PFSK-1 (cell line): ENCODE measurements around the gene NRG3.

Source experiments
- FOXP2 ChIP-seq: optimal IDR thresholded peaks from 2 replicates; pipeline ENCODE3; 2011; ENCODE audit warnings: borderline replicate concordance, control low read depth, inconsistent platforms; ENCODE audit not compliant: insufficient read depth; ENCODE audit errors: extremely low read length, extremely low read depth
- POLR2AphosphoS5 ChIP-seq: IDR thresholded peaks from 2 replicates; pipeline ENCODE4 v1.6.1; 2012; ENCODE audit warnings: low read depth, mild to moderate bottlenecking, control low read depth, low read length, moderate library complexity
- SIN3A ChIP-seq: IDR thresholded peaks from 2 replicates; pipeline ENCODE4 v1.6.1; 2012; ENCODE audit warnings: mild to moderate bottlenecking, low read length, moderate library complexity, borderline replicate concordance; ENCODE audit not compliant: insufficient read depth
- TAF1 ChIP-seq: IDR thresholded peaks from 2 replicates; pipeline ENCODE4 v1.6.1; 2012; ENCODE audit warnings: low read length, control low read depth, borderline replicate concordance; ENCODE audit not compliant: insufficient read depth
- TF ChIP-seq, protein P1 (sequence below), 2 experiments: IDR thresholded peaks; 2 replicates each; pipeline versions ENCODE4 v1.6.1 to v1.8.0; 2011 to 2012; ENCODE audit warnings: low read depth in 2 of 2, low read length in 2 of 2, control low read depth in 1 of 2, inconsistent platforms in 1 of 2, mild to moderate bottlenecking in 1 of 2, moderate library complexity in 1 of 2; ENCODE audit not compliant: insufficient read depth in 1 of 2

NRG3 gene

DNA sequence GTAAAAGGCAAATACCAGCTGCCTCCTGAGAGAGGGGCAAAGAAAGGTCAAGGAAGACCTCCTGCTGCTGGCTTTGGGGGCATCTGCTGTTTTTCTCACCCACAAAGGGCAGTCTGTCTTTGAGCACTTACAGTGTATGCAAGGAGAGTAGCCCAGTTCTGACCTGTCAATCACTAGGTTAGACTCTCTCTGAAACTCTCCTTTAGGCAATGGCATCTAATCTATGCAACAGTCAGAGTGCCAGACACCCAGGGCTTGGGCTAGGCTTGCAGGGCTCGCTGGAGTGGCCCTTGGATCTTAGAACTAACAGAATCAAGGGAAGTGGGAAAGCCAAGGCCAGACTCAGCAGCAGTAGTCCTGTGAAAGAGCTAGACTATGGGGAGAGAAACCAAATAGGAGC lies 522.9 kb downstream of the NRG3 start:
- TF ChIP-seq POLR2AphosphoS5 (no peak), SIN3A (no peak), TAF1 (no peak), FOXP2 (no peak)
- TF ChIP-seq, protein P1, sequence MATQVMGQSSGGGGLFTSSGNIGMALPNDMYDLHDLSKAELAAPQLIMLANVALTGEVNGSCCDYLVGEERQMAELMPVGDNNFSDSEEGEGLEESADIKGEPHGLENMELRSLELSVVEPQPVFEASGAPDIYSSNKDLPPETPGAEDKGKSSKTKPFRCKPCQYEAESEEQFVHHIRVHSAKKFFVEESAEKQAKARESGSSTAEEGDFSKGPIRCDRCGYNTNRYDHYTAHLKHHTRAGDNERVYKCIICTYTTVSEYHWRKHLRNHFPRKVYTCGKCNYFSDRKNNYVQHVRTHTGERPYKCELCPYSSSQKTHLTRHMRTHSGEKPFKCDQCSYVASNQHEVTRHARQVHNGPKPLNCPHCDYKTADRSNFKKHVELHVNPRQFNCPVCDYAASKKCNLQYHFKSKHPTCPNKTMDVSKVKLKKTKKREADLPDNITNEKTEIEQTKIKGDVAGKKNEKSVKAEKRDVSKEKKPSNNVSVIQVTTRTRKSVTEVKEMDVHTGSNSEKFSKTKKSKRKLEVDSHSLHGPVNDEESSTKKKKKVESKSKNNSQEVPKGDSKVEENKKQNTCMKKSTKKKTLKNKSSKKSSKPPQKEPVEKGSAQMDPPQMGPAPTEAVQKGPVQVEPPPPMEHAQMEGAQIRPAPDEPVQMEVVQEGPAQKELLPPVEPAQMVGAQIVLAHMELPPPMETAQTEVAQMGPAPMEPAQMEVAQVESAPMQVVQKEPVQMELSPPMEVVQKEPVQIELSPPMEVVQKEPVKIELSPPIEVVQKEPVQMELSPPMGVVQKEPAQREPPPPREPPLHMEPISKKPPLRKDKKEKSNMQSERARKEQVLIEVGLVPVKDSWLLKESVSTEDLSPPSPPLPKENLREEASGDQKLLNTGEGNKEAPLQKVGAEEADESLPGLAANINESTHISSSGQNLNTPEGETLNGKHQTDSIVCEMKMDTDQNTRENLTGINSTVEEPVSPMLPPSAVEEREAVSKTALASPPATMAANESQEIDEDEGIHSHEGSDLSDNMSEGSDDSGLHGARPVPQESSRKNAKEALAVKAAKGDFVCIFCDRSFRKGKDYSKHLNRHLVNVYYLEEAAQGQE (IDR thresholded peaks at IDR 0.05; ENCODE audit: insufficient read depth in 1 of 2, low read depth in 2 of 2, low read length in 2 of 2), result no peak

DNA sequence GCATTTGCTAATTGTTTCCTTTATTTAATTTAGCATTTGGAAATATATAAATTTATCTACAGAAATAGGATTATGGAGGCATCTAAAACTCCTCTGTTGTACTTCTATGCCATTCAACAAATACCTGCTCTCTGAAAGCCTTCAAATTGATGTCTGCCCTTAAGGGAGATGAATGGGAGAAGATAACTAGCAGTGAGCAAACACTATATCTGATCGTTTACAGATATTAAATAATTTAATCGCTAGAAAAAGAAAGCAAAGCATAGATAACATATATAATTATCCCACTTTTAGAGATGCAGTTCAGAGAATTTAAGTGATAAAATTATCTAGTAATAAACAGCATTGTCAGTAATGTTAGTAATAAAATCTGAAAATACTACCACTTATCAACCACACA lies 524.9 kb downstream of the NRG3 start:
- no peak for TF ChIP-seq POLR2AphosphoS5
- TF ChIP-seq TAF1, result no peak
- no peak for TF ChIP-seq SIN3A
- TF ChIP-seq, protein P1 (IDR thresholded peaks at IDR 0.05; ENCODE audit: insufficient read depth in 1 of 2, low read depth in 2 of 2, low read length in 2 of 2), result no peak
- no peak for TF ChIP-seq FOXP2

DNA sequence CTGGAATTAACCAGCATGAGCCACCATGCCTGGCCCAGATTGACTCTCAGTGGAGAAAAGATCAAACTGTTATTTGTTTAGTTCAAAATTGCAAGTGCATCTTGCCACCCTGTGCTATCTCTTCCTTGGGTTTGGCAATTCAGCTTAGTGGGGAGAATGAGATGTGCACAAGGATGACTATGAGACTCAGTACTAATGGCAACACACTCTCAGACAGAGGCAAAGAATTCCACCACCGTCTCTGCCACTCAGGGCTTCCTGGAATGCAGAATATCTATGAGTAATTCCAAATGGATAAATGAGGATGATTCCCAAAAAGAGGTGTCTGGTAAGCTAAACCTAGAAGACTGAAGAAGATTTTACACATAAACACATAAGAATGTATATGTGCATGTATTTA lies 525.8 kb downstream of the NRG3 start:
- TF ChIP-seq, protein P1 (IDR thresholded peaks at IDR 0.05; ENCODE audit: insufficient read depth in 1 of 2, low read depth in 2 of 2, low read length in 2 of 2), result no peak
- TF ChIP-seq SIN3A (no peak), TAF1 (no peak), POLR2AphosphoS5 (no peak), FOXP2 (no peak)

DNA sequence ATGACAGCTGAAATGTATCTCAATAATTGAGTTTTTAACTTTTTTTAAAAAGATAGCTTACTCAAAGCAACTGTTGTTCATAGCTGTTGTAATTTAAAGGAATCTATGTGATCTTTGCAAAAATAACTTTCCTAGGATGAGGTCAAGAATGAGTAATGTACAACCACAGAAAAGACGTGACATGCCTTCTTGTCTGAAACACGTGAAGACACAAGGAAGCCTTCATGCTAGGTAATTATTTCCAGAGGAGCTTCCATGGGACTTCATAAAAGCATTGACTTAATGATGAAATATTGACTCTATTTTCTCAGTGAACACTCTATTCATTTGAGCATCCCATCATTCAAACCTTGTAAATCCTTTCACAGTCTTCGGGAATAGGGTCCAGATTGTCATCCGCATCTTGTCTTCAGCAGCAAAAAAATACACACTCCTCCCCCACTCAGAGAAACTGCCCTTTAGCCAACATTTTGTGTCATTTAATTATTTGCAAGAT lies 528.0 kb downstream of the NRG3 start:
- no peak for TF ChIP-seq FOXP2
- TF ChIP-seq SIN3A, result no peak
- TF ChIP-seq, protein P1 (IDR thresholded peaks at IDR 0.05; ENCODE audit: insufficient read depth in 1 of 2, low read depth in 2 of 2, low read length in 2 of 2), result no peak
- TF ChIP-seq TAF1, result no peak
- no peak for TF ChIP-seq POLR2AphosphoS5

DNA sequence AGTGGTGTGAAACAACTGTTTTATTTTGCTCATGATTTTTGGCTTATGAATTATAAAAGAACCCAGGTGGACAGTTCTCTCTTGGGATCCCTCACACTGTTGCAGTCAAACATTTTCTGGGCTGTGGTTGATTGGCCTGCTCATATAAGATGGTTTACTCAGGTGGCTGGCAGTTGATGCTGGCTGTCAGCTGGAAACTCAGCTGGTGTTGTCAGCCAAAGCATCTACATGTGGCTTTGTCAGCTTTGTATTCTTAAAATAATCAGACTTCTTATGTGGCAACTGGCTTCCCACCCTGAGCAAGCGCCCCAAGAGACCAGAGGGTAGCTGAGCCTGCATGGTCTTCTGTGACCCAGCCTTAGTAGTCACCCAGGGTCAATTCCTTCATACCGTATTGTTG lies 534.7 kb downstream of the NRG3 start:
- no peak for TF ChIP-seq SIN3A
- TF ChIP-seq FOXP2, result no peak
- TF ChIP-seq, protein P1 (IDR thresholded peaks at IDR 0.05; ENCODE audit: insufficient read depth in 1 of 2, low read depth in 2 of 2, low read length in 2 of 2), result no peak
- TF ChIP-seq TAF1, result no peak
- TF ChIP-seq POLR2AphosphoS5, result no peak
